B cell (primary cell): ENCODE data around the gene MCCD1. TPM values are rescaled to one million over a fixed set of nuclear protein-coding genes. Genes with fewer than 3 reads are reported as not detected.
A peak's percentile ranks its signal among the peaks of the same experiment; 100 is the strongest.

Experiments used
- ATAC-seq: fragments of 200-7000 bp; cut with Tn5 transposase; one replicate; pipeline ENCODE4 v1.10.0; 2021; ENCODE audit warnings: low read depth, mild to moderate bottlenecking, moderate number of reproducible peaks, moderate library complexity
- CTCF ChIA-PET: fragments of 350-600 bp; sonication (Branson Sonifier 250); formaldehyde crosslinking; loops from one replicate; lab custom pipeline; 2021; ENCODE audit warnings: antibody characterized with exemption, inconsistent platforms; lab: Charles Lee
- POLR2A ChIA-PET: fragments of 350-600 bp; sonication (Branson Sonifier 250); formaldehyde crosslinking; loops from one replicate; lab custom pipeline; 2021; ENCODE audit warnings: antibody characterized with exemption; lab: Charles Lee
- DNase-seq: peaks from one replicate; pipeline ENCODE4 v3.0.0; 2013
- H2AFZ ChIP-seq: 2 replicates; pipeline ENCODE4 v1.6.1; 2012; ENCODE audit warnings: mild to moderate bottlenecking, low read depth, low read length; ENCODE audit not compliant: insufficient read depth, poor library complexity, severe bottlenecking
- H3K27ac ChIP-seq, 2 donors: 1 replicate in 1 of 2; 2 replicates in 1 of 2; pipeline ENCODE4 v1.5.1; 2012 to 2013; ENCODE audit warnings: low read length in 2 of 2, mild to moderate bottlenecking in 2 of 2, moderate library complexity in 1 of 2
- H3K27me3 ChIP-seq, 4 experiments: fragments of 200-600 bp in 1 of 4; sonication (generic) in 1 of 4; replicated peaks in 1 of 4; 1 replicate in 2 of 4; 2 replicates in 2 of 4; pipeline versions ENCODE4 v1.6.1 to v1.7.0; 2013 to 2016; ENCODE audit warnings: low read length in 3 of 4, mild to moderate bottlenecking in 2 of 4, mixed read lengths in 1 of 4, moderate library complexity in 1 of 4; ENCODE audit not compliant: insufficient read depth in 4 of 4, control insufficient read depth in 3 of 4; ENCODE audit errors: control extremely low read depth in 1 of 4
- H3K36me3 ChIP-seq, 2 experiments: replicated peaks in 1 of 2; 1 replicate in 1 of 2; 2 replicates in 1 of 2; pipeline versions ENCODE4 v1.6.1 to v1.7.1; 2013; ENCODE audit warnings: low read length in 1 of 2; ENCODE audit not compliant: insufficient read depth in 2 of 2, control insufficient read depth in 1 of 2; ENCODE audit errors: control extremely low read depth in 1 of 2, extremely low read depth in 1 of 2
- H3K4me1 ChIP-seq, 2 donors: fragments of 200-600 bp in 1 of 2; sonication (generic) in 1 of 2; 1 replicate in 1 of 2; 2 replicates in 1 of 2; pipeline versions ENCODE4 v1.5.1 to v1.6.1; 2013 to 2017; ENCODE audit warnings: low read length in 2 of 2; ENCODE audit not compliant: control insufficient read depth in 2 of 2, insufficient read depth in 2 of 2
- H3K4me2 ChIP-seq: replicated peaks from 2 replicates; pipeline ENCODE3; 2012; ENCODE audit warnings: mild to moderate bottlenecking, low read depth, low read length; ENCODE audit not compliant: poor library complexity, severe bottlenecking
- H3K4me3 ChIP-seq, 5 experiments: fragments of 200-600 bp in 1 of 5; sonication (generic) in 1 of 5; 1 replicate in 3 of 5; 2 replicates in 2 of 5; pipeline versions ENCODE4 v1.5.1 to v1.7.0; 2011 to 2016; ENCODE audit warnings: low read length in 4 of 5, mild to moderate bottlenecking in 4 of 5, low read depth in 2 of 5, control low read depth in 1 of 5, moderate library complexity in 1 of 5; ENCODE audit not compliant: insufficient read depth in 1 of 5; ENCODE audit errors: control extremely low read depth in 1 of 5, extremely low read depth in 1 of 5
- H3K79me2 ChIP-seq: fragments of 200-600 bp; sonication (generic); one replicate; pipeline ENCODE4 v1.6.0; 2016; ENCODE audit warnings: low read length; ENCODE audit not compliant: control insufficient read depth, insufficient read depth
- H3K9ac ChIP-seq: fragments of 200-600 bp; sonication (generic); 2 replicates; pipeline ENCODE4 v1.6.1; 2017; ENCODE audit warnings: mild to moderate bottlenecking, low read length, moderate library complexity
- H3K9me3 ChIP-seq, 3 donors: one replicate each; pipeline versions ENCODE4 v1.6.1 to v1.7.1; 2013; ENCODE audit warnings: low read length in 2 of 3; ENCODE audit not compliant: control insufficient read depth in 2 of 3, insufficient read depth in 1 of 3; ENCODE audit errors: control extremely low read depth in 1 of 3
- H4K20me1 ChIP-seq: 2 replicates; pipeline ENCODE4 v1.6.0; 2012; ENCODE audit warnings: mild to moderate bottlenecking, low read length; ENCODE audit not compliant: insufficient read depth, control insufficient read depth, poor library complexity, severe bottlenecking
- H3K27ac Mint-ChIP-seq: one replicate; pipeline ENCODE4 v1.8.0; 2021; ENCODE audit warnings: mixed read lengths
- H3K27me3 Mint-ChIP-seq: one replicate; pipeline ENCODE4 v1.8.0; 2021; ENCODE audit warnings: mixed read lengths
- H3K4me1 Mint-ChIP-seq: one replicate; pipeline ENCODE4 v1.8.0; 2021; ENCODE audit warnings: mixed read lengths
- H3K4me3 Mint-ChIP-seq: one replicate; pipeline ENCODE4 v1.8.0; 2021; ENCODE audit warnings: mixed read lengths
- H3K9me3 Mint-ChIP-seq: one replicate; pipeline ENCODE4 v1.8.0; 2022; ENCODE audit warnings: mixed read lengths; ENCODE audit not compliant: insufficient read depth
- CTCF ChIP-seq: fragments of 200-600 bp; IDR thresholded peaks from one replicate; pipeline ENCODE4 v1.8.0; 2022; ENCODE audit warnings: antibody characterized with exemption, mild to moderate bottlenecking
- EZH2 ChIP-seq: IDR thresholded peaks from 2 replicates; pipeline ENCODE4 v1.6.1; 2012; ENCODE audit warnings: borderline replicate concordance, low read depth, mild to moderate bottlenecking, moderate library complexity, low read length; ENCODE audit not compliant: insufficient read depth, poor library complexity, severe bottlenecking
- WGBS: methylation state at CpG from one replicate; pipeline ENCODE4 v1.1.5; 2013; ENCODE audit warnings: missing lambda C conversion rate; ENCODE audit not compliant: insufficient coverage; 5-methylcytosine and 5-hydroxymethylcytosine counted together
- intact Hi-C: fragments of 100-400 bp; cut with micrococcal nuclease; formaldehyde crosslinking; loops from one replicate; pipeline ENCODE4 v1.10.0; 2022
- polyA plus RNA-seq: library from polyadenylated mRNA; depleted of rRNA; stranded (reverse); fragments of >200 nt; gene quantifications from 2 replicates; pipeline ENCODE4 v1.2.3, GENCODE V29; 2012
- total RNA-seq, 2 donors: library from RNA; stranded (reverse); fragments of 120-200 nt in 1 of 2; gene quantifications; 1 replicate in 1 of 2; 2 replicates in 1 of 2; pipeline versions ENCODE4 v1.2.3 to v1.2.4, GENCODE V29; 2013 to 2022

MCCD1 gene
- total and polyA plus RNA-seq, 2 donors (not counting 1 experiment from before 2014, with no cell fraction given), result not detected

DNA sequence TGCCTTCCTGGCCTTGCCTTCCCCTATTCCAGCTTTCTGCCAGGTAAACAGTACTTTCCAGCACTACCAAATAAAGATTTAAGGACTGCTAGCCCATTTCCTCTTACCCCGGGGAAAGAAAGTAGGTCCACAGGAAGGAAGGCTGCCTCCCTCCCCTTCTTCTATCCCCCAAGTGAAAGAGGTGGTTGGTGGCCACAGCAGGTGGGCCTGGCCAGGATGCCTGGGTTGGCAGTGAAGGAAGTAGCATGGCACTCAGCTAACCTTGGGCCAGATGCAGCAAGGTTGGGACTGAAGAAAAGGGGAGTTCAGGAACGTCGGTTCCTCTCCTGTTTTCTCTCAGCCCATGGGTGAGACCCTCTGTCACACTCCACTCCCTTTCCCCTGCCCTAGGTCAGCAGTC is 27.5 kb downstream of the MCCD1 start:
- peaks cover 58 to 64% of the 10 kb centered on the region in 2 donors for H3K4me1 ChIP-seq

DNA sequence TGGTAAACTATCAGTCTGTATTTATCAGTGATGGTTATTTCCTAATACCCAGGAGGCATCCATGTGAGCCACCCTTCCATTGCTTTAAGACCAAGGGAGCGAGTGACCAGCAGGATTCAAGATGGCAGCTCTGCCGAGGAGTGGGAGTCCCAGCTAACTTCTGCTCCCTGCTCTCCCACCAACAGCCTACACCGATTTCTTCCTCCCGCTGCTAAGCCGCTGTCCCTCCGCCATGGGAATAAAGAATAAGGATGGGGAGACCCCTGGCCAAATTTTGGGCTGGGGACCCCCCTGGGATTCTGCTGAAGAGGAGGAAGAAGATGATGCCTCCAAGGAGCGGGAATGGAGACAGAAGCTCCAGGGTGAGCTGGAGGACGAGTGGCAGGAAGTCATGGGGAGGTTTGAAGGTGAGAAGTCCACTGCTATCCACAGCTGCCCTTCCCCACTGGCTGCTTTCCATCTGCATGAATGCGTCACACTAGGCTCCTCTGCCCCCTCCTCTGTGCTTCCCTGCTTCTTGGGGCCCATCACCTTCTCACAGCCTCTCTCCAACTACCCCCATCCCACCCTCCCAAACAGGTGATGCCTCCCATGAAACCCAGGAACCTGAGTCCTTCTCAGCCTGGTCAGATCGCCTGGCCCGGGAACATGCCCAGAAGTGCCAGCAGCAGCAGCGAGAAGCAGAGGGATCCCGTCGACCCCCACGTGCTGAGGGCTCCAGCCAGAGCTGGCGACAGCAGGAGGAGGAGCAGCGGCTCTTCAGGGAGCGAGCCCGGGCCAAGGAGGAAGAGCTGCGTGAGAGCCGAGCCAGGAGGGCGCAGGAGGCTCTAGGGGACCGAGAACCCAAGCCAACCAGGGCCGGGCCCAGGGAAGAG is 28.9 kb downstream of the MCCD1 start:
- peaks cover 20% of the 10 kb centered on the region for H4K20me1 ChIP-seq
- peaks cover 68 to 69% of the 10 kb centered on the region in 2 donors for H3K4me1 ChIP-seq
- no peaks in the 10 kb centered on the region for H3K27me3 ChIP-seq
- peaks cover 0 to 3% of the 10 kb centered on the region in 2 experiments for H3K36me3 ChIP-seq
- H3K9ac ChIP-seq, result peak overlapping the region; percentile 54
- TF ChIP-seq CTCF (no peak), EZH2 (no peak)
- Mint-ChIP-seq H3K4me1 (peaks cover 72% of the 10 kb centered on the region), H3K4me3 (peak overlapping the region; percentile 45), H3K27ac (peak overlapping the region; percentile 32), H3K27me3 (no peaks in the 10 kb centered on the region), H3K9me3 (no peaks in the 10 kb centered on the region)
- peaks cover 55% of the 10 kb centered on the region for H3K79me2 ChIP-seq
- peak overlapping the region in 4 of 5 experiments; percentile 32 to 61 (median 42) for H3K4me3 ChIP-seq
- H2AFZ ChIP-seq, result no peak overlapping the region
- intact Hi-C loops, result loop anchor here (2.0 kb wide), 1 partner anchor 23 kb away; no protein-coding TSS in a partner anchor
- WGBS, result 53% methylated on average over 19 of the region's 24 CpGs
- H3K27ac ChIP-seq, result peak overlapping the region; percentile 80 to 87
- POLR2A ChIA-PET, result interaction anchor here (0.7 to 42.6 kb wide), 2 partner anchors 27 to 1516 kb away, joined by 5 to 1450 read pairs; partner anchors contain the start of genes HLA-DPA1, LST1, LTA and LTB
- no peaks in the 10 kb centered on the region for H3K9me3 ChIP-seq
- peak overlapping the region; percentile 92 for H3K4me2 ChIP-seq
- CTCF ChIA-PET, result interaction anchor here (1.2 to 29.4 kb wide), 3 partner anchors 12 to 169 kb away, joined by 4 to 2241 read pairs (median 22); partner anchors contain the start of genes LST1, LTB, NCR3 and TNF
- no peak for ATAC-seq
- no peak for DNase-seq

More for the DNA sequence above, 27.5 kb downstream of the MCCD1 start:
- no peak for TF ChIP-seq EZH2
- Mint-ChIP-seq H3K9me3 (no peaks in the 10 kb centered on the region), H3K27ac (no peak overlapping the region), H3K27me3 (no peaks in the 10 kb centered on the region), H3K4me1 (peaks cover 68% of the 10 kb centered on the region), H3K4me3 (no peak overlapping the region)
- Histone ChIP-seq H3K9ac (no peak overlapping the region), H3K4me2 (peak overlapping the region; percentile 35), H4K20me1 (peaks cover 20% of the 10 kb centered on the region), H3K4me3 (no peak overlapping the region), H3K9me3 (no peaks in the 10 kb centered on the region), H3K27ac (no peak overlapping the region), H3K36me3 (peaks cover 0 to 3% of the 10 kb centered on the region in 2 experiments), H2AFZ (no peak overlapping the region), H3K79me2 (peaks cover 51% of the 10 kb centered on the region), H3K27me3 (no peaks in the 10 kb centered on the region)
- no CpG with 5 or more reads among the region's 3 CpGs for WGBS
- ChIA-PET CTCF (interaction anchor here (29.4 kb wide), 1 partner anchor 34 kb away, joined by 2241 read pairs; the partner anchor contains the start of genes LST1, LTB, NCR3 and TNF), POLR2A (interaction anchor here (0.6 to 42.6 kb wide), 3 partner anchors 9 to 175 kb away, joined by 3 to 1450 read pairs (median 4); partner anchors contain the start of genes LST1, LTA, LTB and NCR3)
- intact Hi-C loops, result no loop called here
- DNase-seq (no peak), ATAC-seq (no peak)
